RPMI7951 (cell line): Measurements from ENCODE around the gene CACNA1I. TPM values are rescaled to one million over a fixed set of nuclear protein-coding genes. Genes with fewer than 3 reads are reported as not detected.

ENCODE experiments used
- DNase-seq: peaks from one replicate; pipeline ENCODE4 v3.0.0-alpha.2; 2012; ENCODE audit warnings: low read depth
- total RNA-seq: library from RNA; depleted of rRNA; stranded (reverse); fragments of >200 nt; shearing (Covaris generic); gene quantifications from 2 replicates; pipeline ENCODE4 v1.2.3, GENCODE V29; 2014

CACNA1I gene
- total RNA-seq, 1 experiment from 2014 or later = not detected

GRCh38 chr22:39597236-39597869 lies 26.8 kb downstream of the CACNA1I start:
- no peak for DNase-seq

GRCh38 chr22:39598017-39598965 lies 27.7 kb downstream of the CACNA1I start:
- DNase-seq = no peak

DNA sequence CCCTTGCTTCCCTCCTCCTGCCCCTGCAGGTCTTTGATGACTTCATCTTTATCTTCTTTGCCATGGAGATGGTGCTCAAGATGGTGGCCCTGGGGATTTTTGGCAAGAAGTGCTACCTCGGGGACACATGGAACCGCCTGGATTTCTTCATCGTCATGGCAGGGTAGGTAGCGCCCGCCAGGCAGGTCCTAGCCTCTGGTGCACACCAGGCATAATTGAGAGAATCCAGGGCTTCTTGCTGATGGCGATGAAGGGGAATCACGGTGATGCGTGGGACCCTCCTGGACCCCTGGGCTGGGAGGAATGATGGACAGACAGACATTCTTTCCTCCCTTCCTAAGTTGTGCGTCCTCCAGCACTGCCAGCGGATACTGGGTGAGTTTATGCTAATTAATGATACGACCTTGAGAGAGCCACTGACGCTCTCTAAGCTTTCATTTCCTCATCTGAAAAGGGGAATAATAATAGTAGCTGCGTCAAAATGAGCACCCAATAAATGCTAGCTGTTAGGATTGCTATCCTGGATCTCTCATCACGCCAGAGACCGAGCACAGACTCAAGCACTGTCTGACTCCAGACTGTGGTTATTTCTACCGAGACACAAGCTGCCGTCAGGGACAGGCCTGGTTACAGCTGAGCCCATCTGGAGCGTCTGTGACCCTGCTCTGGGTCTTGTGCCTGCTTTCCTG lies 30.1 kb downstream of the CACNA1I start:
- no peak for DNase-seq

GRCh38 chr22:39601180-39601535 lies 30.6 kb downstream of the CACNA1I start:
- DNase-seq = no peak

GRCh38 chr22:39603345-39603744 lies 32.8 kb downstream of the CACNA1I start:
- no peak for DNase-seq

DNA sequence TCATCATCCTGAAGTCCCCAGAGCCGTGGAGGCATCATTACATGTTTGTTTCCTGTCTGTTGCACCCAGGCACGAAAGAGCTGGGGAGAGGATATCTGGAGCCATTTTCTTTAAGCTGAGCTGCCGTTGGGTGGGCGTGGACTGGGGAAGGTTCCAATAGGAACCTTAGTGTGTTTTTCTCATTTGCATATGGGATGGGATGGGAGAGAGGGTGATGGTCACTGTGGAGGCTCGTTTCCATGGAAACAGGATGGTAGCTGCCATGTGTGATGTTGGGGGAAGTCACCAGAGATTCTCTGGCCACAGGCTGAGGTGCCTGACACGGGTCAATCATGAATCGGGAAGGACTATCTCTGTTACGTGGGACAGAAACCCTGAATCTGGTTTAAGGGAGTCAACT lies 39.7 kb downstream of the CACNA1I start:
- no peak for DNase-seq

DNA sequence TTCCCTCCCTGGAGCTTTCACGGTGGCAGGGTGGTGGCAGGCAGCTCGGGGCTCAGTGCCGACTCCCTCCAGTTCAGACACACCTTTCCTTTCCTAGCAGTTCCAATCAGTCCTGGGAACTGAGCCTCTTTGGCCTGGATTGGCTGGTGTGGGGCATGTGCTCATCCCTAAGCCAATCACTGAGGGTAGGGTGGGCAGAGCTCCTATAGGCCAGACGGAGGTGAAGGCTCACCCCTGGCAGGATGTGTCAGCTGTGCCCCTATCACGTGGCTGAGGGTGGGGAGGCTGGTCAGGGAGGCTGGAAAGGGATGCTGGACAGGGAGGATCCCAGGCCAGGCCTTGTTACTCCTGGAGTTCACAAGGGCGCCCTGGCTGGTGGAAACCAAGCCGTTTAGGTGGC lies 40.2 kb downstream of the CACNA1I start:
- DNase-seq = no peak

- DNase-seq = no peak
These were observed 40.8 kb downstream of the CACNA1I start for GRCh38 chr22:39611360-39611759.

GRCh38 chr22:39612811-39613548 lies 42.4 kb downstream of the CACNA1I start:
- no peak for DNase-seq

- no peak for DNase-seq
These were observed 43.0 kb downstream of the CACNA1I start for GRCh38 chr22:39613549-39613921.

- DNase-seq = no peak
These were observed 43.9 kb downstream of the CACNA1I start for GRCh38 chr22:39614442-39614841.

GRCh38 chr22:39616051-39616450 lies 45.5 kb downstream of the CACNA1I start:
- no peak for DNase-seq

- DNase-seq = no peak
These were observed 46.2 kb downstream of the CACNA1I start for GRCh38 chr22:39616781-39617180.

DNA sequence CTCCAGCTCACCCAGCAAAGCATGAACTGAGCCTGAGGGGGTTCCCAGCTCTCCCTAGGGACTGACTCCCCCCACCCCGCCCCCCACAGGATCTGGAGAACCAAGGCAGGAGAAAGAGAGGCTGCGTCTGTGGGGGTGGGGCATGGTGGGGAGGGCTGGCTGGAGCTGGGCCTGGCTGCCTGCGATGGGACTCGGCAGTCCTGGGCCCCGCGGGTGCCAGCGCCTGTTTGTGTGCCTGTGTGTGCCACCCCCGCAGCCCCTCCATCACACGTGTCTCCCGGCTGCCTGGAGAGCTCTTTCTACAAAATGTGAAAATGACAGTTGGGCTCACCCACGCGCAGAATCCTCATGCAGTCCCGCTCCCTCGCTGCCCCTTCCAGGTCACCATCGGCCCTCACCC lies 46.8 kb downstream of the CACNA1I start:
- DNase-seq = no peak

- DNase-seq = no peak
These were observed 47.6 kb downstream of the CACNA1I start for GRCh38 chr22:39617970-39618757.

GRCh38 chr22:39618996-39619530 lies 48.5 kb downstream of the CACNA1I start:
- DNase-seq = no peak

DNA sequence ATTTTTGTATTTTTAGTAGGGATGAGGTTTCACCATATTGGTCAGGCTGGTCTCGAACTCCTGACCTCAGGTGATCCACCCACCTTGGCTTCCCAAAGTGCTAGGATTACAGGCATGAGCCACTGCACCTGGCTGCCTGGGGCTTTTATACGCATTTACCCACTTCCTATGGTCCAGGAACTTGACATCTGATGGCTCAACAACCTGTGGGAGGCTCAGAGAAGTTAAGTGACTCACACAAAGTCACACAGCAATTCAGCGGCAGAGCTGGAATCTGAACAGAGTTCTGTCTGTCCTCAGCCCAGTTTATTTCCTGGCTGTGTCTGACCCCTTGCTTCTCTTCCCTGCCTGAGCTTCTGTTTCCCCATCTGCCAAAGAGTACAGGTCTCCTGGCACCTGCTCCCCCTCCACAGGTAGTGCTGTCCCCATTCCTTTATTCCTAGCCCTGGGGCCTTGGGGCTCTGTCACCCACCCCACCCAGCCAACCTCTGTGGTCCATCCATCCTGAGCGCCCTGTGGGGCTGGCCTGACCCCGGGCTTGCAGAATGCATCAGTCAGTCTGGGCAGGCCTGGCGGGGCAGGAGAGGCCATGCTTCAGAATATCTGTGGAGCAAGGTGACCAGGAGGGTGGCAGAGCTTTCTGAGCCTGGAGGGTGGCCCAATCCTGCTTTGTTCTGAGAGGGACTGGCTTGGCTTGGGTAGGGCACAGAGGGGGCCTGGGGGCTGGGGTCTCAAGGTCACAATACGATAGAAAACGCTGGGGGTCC lies 50.6 kb downstream of the CACNA1I start:
- no peak for DNase-seq

GRCh38 chr22:39621826-39622225 lies 51.3 kb downstream of the CACNA1I start:
- no peak for DNase-seq

DNA sequence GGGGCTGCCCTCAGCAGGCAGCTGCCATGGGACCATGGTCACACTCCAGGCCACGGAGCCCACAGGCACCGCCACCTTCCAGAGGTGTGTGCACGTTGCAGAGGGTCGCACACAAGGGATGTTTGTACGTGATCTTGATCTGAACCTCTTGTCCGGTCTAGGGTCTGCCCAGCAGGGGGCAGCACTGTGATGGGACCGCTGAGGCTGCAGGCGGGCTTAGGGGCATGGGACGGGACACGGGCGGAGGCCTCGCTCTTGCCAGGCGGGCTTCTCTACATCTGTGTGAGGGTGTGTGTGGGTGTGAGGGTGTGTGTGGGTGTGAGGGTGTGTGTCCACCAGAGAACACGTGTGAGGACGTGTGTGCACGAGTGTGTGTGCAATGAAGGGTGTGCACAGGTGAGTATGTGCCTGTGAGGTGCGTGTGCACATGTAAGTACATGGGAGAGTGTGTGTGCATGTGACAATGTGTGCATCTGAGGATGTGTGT lies 52.4 kb downstream of the CACNA1I start:
- peak; percentile 15 for DNase-seq
